HG03280 (cell line): Measurements from ENCODE around the gene PRKAR1B.
"Not testable (repeated sequence)": the region's sequence is repeated elsewhere in the genome, so short reads cannot be mapped to it uniquely, and the experiment has no call there.

Experiments used
- ATAC-seq: cut with Tn5 transposase; IDR thresholded peaks from one replicate; pipeline ENCODE4 v1.9.1; 2021; ENCODE audit warnings: mild to moderate bottlenecking, moderate library complexity; ENCODE audit not compliant: unreplicated experiment

Gene PRKAR1B

DNA sequence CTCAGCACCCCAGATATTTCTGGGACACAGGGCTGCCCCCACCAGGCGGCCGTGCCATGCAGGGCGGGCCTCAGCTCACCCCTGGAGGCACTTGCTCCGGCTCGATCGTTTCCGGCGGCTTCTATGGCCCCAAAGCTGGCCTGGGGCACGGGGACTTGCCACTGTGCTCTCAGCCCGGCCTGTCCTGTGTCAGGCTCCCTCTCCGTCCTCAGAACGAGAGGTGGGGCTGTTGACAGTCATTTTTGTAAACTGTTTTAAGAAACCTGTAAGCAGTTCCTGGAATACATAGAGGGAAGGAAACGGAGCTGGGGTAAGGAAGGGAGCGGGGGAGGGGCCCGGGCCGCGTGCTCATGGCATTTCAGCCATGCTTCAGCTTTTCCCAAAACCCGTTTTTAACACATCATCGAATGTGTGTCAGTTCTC is 30.7 kb upstream of the PRKAR1B start:
- no peak for ATAC-seq

GRCh38 chr7:756928-757560 is 30.0 kb upstream of the PRKAR1B start:
- ATAC-seq: no peak

- no peak for ATAC-seq
Observed at GRCh38 chr7:756231-756927, 29.3 kb upstream of the PRKAR1B start.

DNA sequence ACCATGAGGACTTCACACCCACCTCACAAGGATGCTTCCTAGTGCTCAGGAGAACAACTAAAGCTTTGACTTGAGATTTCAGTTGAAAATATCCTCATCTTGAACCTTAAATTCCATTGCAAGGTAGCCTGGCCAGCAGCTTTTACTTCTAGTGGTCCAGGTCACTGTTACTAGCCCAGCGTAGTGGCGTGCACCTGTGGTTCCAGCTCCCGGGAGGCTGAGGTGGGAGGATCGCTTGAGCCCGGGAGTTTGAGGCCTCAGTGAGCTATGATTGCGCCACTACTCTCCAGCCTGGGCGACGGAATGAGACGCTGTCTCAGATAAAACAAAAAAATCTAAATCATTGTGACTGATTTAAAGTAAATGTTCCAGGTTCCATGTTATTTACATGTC is 28.3 kb upstream of the PRKAR1B start:
- ATAC-seq: no peak

DNA sequence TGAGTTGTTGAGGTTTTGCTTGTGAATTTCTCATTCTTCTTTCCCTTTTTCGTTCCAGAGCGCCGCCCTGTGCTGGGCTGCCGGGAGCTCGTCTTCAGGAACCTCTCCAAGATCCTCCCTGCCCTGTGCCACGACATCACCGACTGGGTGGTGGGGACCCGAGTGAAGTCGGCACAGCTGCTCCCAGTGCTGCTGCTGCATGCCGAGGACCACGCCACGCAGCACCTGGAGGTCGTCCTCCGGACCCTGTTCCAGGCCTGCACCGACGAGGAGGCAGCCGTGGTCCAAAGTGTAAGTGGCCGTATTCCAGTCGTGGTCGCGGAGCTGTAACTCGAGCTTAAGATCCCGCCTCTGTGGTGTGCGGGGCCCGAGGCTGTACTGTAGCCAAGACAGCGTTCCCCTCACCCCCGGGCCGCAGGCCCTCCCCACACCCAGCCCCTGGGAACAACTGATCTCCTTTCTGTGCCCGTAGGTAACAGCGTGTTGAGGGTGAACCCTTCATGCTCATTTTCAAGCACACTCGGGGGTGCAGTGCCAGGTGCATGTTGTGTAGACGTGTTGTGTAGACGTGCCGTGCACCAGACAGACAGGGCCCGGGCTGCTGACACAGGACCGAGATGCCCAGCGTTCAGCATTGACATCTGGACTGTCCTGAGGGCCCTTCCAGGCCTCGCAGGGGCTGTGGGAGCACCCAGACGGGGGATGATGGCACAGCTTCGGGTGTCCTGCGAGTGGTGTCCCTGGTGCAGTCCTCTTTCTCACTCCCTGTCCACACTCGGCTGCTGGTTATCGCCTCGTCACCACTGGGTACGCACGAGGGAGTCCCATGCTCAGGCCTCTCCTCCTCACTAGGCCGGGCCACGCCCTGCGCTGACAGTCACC is 27.7 kb upstream of the PRKAR1B start:
- ATAC-seq: no peak

DNA sequence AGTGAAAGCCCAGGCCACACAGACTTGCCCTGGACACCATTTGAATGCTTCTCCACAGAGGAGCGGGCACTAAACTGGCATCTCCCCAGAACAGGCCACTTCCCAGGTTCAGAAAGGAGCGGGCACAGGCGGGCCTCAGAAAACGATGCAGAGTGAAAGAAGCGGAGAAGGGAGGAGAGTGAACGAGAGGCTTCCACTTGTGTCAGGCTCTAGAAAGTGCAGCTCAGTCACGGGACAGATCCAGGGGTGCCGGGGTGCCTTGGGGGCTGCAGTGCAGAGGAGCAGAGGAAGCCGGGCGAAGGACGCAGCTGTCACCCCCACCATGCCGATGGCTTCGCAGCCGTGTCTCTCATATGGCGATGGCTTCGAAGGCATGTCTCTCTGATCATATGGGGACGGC is 26.1 kb upstream of the PRKAR1B start:
- no peak for ATAC-seq

GRCh38 chr7:752256-752655 is 25.2 kb upstream of the PRKAR1B start:
- ATAC-seq: not testable (repeated sequence)

DNA sequence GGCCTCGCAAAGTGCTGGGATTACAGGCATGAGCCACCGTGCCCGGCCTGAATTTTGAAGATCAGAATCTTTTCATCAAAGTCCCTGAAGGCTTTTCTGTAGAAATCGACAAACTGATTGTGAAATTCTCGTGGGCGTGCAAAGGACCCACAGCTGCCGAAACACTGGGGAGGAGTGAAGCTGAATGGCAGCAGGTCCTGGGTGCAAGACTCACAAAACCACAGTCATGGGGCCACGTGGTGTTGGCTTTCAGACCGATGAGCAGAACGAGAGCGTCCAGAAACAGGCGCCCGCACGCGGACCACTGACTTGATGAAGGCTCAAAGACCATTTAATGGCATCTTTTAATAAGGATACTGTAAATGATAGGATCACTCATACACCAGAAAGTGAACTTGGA is 24.7 kb upstream of the PRKAR1B start:
- ATAC-seq: no peak

- no peak for ATAC-seq
Observed at GRCh38 chr7:750111-750905, 23.2 kb upstream of the PRKAR1B start.

DNA sequence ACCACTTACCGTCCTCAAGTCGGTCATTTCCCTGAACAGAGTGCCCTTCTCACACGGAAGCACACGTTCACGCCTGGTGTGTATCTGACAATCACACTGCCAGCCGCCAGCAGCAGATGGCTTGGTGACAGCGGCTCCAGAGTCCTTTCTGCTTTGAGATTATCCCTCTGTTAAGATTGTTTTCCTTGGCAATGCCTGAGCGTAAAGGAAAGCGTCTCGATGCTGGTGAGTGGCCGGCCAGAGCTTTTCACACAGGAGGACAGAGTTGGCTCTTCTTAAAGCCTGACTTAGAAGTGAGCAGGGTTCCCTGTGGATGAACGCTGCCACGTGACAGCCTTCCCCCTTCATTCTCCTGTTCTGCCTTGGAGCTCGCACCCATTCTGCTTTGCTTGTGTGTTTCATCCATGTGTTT is 22.1 kb upstream of the PRKAR1B start:
- no peak for ATAC-seq

GRCh38 chr7:748446-748845 is 21.4 kb upstream of the PRKAR1B start:
- ATAC-seq: no peak

- no peak for ATAC-seq
Observed at GRCh38 chr7:747186-747585, 20.1 kb upstream of the PRKAR1B start.

DNA sequence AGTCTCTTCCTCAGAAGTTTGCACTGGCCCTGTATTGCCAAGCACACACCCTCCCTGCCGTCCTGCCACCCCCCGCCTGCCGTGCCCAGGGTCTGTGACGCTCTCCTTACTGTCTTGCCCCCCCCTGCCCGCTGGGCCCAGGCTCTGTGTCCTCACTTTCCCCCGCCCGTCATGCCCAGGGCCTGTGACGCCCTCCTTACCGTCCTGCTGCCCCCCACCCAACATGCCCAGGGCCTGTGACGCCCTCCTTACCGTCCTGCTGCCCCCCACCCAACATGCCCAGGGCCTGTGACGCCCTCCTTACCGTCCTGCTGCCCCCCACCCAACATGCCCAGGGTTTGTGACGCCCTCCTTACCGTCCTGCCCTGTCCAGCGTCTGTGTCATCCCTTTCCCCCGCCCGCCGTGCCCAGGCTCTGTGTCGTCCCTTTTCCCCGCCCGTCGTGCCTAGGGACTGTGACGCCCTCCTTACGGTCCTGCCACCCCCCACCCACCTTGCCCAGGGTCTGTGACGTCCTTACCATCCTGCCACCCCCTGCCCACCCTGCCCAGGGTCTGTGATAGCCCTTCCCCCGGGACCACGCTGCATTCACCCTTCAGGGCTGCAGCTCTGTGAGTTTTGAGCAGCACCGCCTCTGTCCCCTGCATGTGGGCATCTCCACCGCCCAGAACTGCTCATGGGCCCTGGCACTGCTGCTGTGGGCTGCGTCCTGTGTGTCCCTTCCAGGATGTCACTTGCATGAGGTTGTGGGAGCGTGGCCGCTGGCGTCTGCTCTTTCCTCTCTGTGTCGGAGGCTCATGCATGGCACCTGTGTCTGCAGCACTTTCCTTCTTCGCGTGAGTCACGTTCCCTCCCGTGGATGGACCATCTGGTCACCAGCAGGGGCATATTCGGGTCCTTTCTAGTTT is 19.3 kb upstream of the PRKAR1B start:
- no peak for ATAC-seq

DNA sequence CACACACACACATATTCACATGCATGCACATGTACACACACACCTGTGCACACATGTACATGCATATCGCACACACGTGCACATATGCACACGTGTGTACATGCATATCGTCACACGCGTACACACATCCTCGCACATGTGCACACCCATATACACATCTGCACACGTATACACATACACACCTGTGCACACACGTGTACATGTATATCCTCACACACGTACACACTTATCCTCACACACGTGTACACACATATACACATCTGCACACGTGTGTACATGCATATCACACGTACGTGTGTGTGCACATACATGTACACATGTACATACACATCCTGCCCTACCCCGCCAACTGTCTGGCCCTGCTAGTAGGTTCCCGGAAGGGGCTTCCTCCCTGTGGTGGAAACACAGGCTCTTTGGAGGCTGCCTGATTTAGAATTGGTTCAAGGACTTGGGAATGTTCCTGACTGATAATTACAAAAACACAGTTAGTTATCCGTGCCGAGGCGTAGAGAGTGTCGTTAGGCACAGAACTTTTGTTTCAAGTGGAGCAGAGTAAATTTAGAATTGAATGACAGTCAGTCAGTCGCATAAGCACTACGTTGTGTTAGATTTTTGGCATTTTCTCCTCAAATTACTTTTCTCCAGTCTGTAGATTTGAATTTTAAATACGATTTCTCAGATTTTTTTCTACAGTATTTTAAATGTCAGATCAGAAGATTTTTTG is 18.5 kb upstream of the PRKAR1B start:
- no peak for ATAC-seq

GRCh38 chr7:744854-745430 is 17.9 kb upstream of the PRKAR1B start:
- ATAC-seq: no peak

- not testable (repeated sequence) for ATAC-seq
Observed at GRCh38 chr7:744128-744520, 17.0 kb upstream of the PRKAR1B start.

GRCh38 chr7:743341-744127 is 16.5 kb upstream of the PRKAR1B start:
- not testable (repeated sequence) for ATAC-seq

- ATAC-seq: no peak
Observed at GRCh38 chr7:742791-743190, 15.7 kb upstream of the PRKAR1B start.
